B cell (primary cell): ENCODE data around the gene NOTUM. TPM values are rescaled to one million over a fixed set of nuclear protein-coding genes. Genes with fewer than 3 reads are reported as not detected.

Experiments
- ATAC-seq: fragments of 200-7000 bp; cut with Tn5 transposase; one replicate; pipeline ENCODE4 v1.10.0; 2021; ENCODE audit warnings: low read depth, mild to moderate bottlenecking, moderate number of reproducible peaks, moderate library complexity
- CTCF ChIA-PET: fragments of 350-600 bp; sonication (Branson Sonifier 250); formaldehyde crosslinking; loops from one replicate; lab custom pipeline; 2021; ENCODE audit warnings: antibody characterized with exemption, inconsistent platforms; lab: Charles Lee
- POLR2A ChIA-PET: fragments of 350-600 bp; sonication (Branson Sonifier 250); formaldehyde crosslinking; loops from one replicate; lab custom pipeline; 2021; ENCODE audit warnings: antibody characterized with exemption; lab: Charles Lee
- DNase-seq: peaks from one replicate; pipeline ENCODE4 v3.0.0; 2013
- H2AFZ ChIP-seq: 2 replicates; pipeline ENCODE4 v1.6.1; 2012; ENCODE audit warnings: mild to moderate bottlenecking, low read depth, low read length; ENCODE audit not compliant: insufficient read depth, poor library complexity, severe bottlenecking
- H3K27ac ChIP-seq, 2 donors: 1 replicate in 1 of 2; 2 replicates in 1 of 2; pipeline ENCODE4 v1.5.1; 2012 to 2013; ENCODE audit warnings: low read length in 2 of 2, mild to moderate bottlenecking in 2 of 2, moderate library complexity in 1 of 2
- H3K27me3 ChIP-seq, 4 experiments: fragments of 200-600 bp in 1 of 4; sonication (generic) in 1 of 4; replicated peaks in 1 of 4; 1 replicate in 2 of 4; 2 replicates in 2 of 4; pipeline versions ENCODE4 v1.6.1 to v1.7.0; 2013 to 2016; ENCODE audit warnings: low read length in 3 of 4, mild to moderate bottlenecking in 2 of 4, mixed read lengths in 1 of 4, moderate library complexity in 1 of 4; ENCODE audit not compliant: insufficient read depth in 4 of 4, control insufficient read depth in 3 of 4; ENCODE audit errors: control extremely low read depth in 1 of 4
- H3K36me3 ChIP-seq, 2 experiments: replicated peaks in 1 of 2; 1 replicate in 1 of 2; 2 replicates in 1 of 2; pipeline versions ENCODE4 v1.6.1 to v1.7.1; 2013; ENCODE audit warnings: low read length in 1 of 2; ENCODE audit not compliant: insufficient read depth in 2 of 2, control insufficient read depth in 1 of 2; ENCODE audit errors: control extremely low read depth in 1 of 2, extremely low read depth in 1 of 2
- H3K4me1 ChIP-seq, 2 donors: fragments of 200-600 bp in 1 of 2; sonication (generic) in 1 of 2; 1 replicate in 1 of 2; 2 replicates in 1 of 2; pipeline versions ENCODE4 v1.5.1 to v1.6.1; 2013 to 2017; ENCODE audit warnings: low read length in 2 of 2; ENCODE audit not compliant: control insufficient read depth in 2 of 2, insufficient read depth in 2 of 2
- H3K4me2 ChIP-seq: replicated peaks from 2 replicates; pipeline ENCODE3; 2012; ENCODE audit warnings: mild to moderate bottlenecking, low read depth, low read length; ENCODE audit not compliant: poor library complexity, severe bottlenecking
- H3K4me3 ChIP-seq, 5 experiments: fragments of 200-600 bp in 1 of 5; sonication (generic) in 1 of 5; 1 replicate in 3 of 5; 2 replicates in 2 of 5; pipeline versions ENCODE4 v1.5.1 to v1.7.0; 2011 to 2016; ENCODE audit warnings: low read length in 4 of 5, mild to moderate bottlenecking in 4 of 5, low read depth in 2 of 5, control low read depth in 1 of 5, moderate library complexity in 1 of 5; ENCODE audit not compliant: insufficient read depth in 1 of 5; ENCODE audit errors: control extremely low read depth in 1 of 5, extremely low read depth in 1 of 5
- H3K79me2 ChIP-seq: fragments of 200-600 bp; sonication (generic); one replicate; pipeline ENCODE4 v1.6.0; 2016; ENCODE audit warnings: low read length; ENCODE audit not compliant: control insufficient read depth, insufficient read depth
- H3K9ac ChIP-seq: fragments of 200-600 bp; sonication (generic); 2 replicates; pipeline ENCODE4 v1.6.1; 2017; ENCODE audit warnings: mild to moderate bottlenecking, low read length, moderate library complexity
- H3K9me3 ChIP-seq, 3 donors: one replicate each; pipeline versions ENCODE4 v1.6.1 to v1.7.1; 2013; ENCODE audit warnings: low read length in 2 of 3; ENCODE audit not compliant: control insufficient read depth in 2 of 3, insufficient read depth in 1 of 3; ENCODE audit errors: control extremely low read depth in 1 of 3
- H4K20me1 ChIP-seq: 2 replicates; pipeline ENCODE4 v1.6.0; 2012; ENCODE audit warnings: mild to moderate bottlenecking, low read length; ENCODE audit not compliant: insufficient read depth, control insufficient read depth, poor library complexity, severe bottlenecking
- H3K27ac Mint-ChIP-seq: one replicate; pipeline ENCODE4 v1.8.0; 2021; ENCODE audit warnings: mixed read lengths
- H3K27me3 Mint-ChIP-seq: one replicate; pipeline ENCODE4 v1.8.0; 2021; ENCODE audit warnings: mixed read lengths
- H3K4me1 Mint-ChIP-seq: one replicate; pipeline ENCODE4 v1.8.0; 2021; ENCODE audit warnings: mixed read lengths
- H3K4me3 Mint-ChIP-seq: one replicate; pipeline ENCODE4 v1.8.0; 2021; ENCODE audit warnings: mixed read lengths
- H3K9me3 Mint-ChIP-seq: one replicate; pipeline ENCODE4 v1.8.0; 2022; ENCODE audit warnings: mixed read lengths; ENCODE audit not compliant: insufficient read depth
- CTCF ChIP-seq: fragments of 200-600 bp; IDR thresholded peaks from one replicate; pipeline ENCODE4 v1.8.0; 2022; ENCODE audit warnings: antibody characterized with exemption, mild to moderate bottlenecking
- EZH2 ChIP-seq: IDR thresholded peaks from 2 replicates; pipeline ENCODE4 v1.6.1; 2012; ENCODE audit warnings: borderline replicate concordance, low read depth, mild to moderate bottlenecking, moderate library complexity, low read length; ENCODE audit not compliant: insufficient read depth, poor library complexity, severe bottlenecking
- WGBS: methylation state at CpG from one replicate; pipeline ENCODE4 v1.1.5; 2013; ENCODE audit warnings: missing lambda C conversion rate; ENCODE audit not compliant: insufficient coverage; 5-methylcytosine and 5-hydroxymethylcytosine counted together
- intact Hi-C: fragments of 100-400 bp; cut with micrococcal nuclease; formaldehyde crosslinking; loops from one replicate; pipeline ENCODE4 v1.10.0; 2022
- polyA plus RNA-seq: library from polyadenylated mRNA; depleted of rRNA; stranded (reverse); fragments of >200 nt; gene quantifications from 2 replicates; pipeline ENCODE4 v1.2.3, GENCODE V29; 2012
- total RNA-seq, 2 donors: library from RNA; stranded (reverse); fragments of 120-200 nt in 1 of 2; gene quantifications; 1 replicate in 1 of 2; 2 replicates in 1 of 2; pipeline versions ENCODE4 v1.2.3 to v1.2.4, GENCODE V29; 2013 to 2022

NOTUM gene
- total and polyA plus RNA-seq, 2 donors (not counting 1 experiment from before 2014, with no cell fraction given): not detected

GRCh38 chr17:81939218-81939617 is 21.8 kb downstream of the NOTUM start:
- no peak overlapping the region for H2AFZ ChIP-seq
- Mint-ChIP-seq H3K27me3 (peaks cover 5% of the 10 kb centered on the region), H3K9me3 (no peaks in the 10 kb centered on the region), H3K27ac (no peak overlapping the region), H3K4me1 (peaks cover 11% of the 10 kb centered on the region), H3K4me3 (no peak overlapping the region)
- ATAC-seq (no peak), DNase-seq (no peak)
- no peak overlapping the region for H3K4me3 ChIP-seq
- H3K27me3 ChIP-seq: peaks cover 0 to 19% (median 2%) of the 10 kb centered on the region in 4 experiments
- ChIA-PET CTCF (interaction anchor here (0.6 kb wide), 1 partner anchor 14 kb away, joined by 3 read pairs; no protein-coding TSS in a partner anchor), POLR2A (no interaction called here)
- H3K36me3 ChIP-seq: no peaks in the 10 kb centered on the region
- H3K79me2 ChIP-seq: no peaks in the 10 kb centered on the region
- H4K20me1 ChIP-seq: no peaks in the 10 kb centered on the region
- no peak overlapping the region for H3K27ac ChIP-seq
- intact Hi-C loops: no loop called here
- H3K4me2 ChIP-seq: no peak overlapping the region
- 55% methylated on average over 15 of the region's 15 CpGs for WGBS
- peaks cover 10 to 18% of the 10 kb centered on the region in 2 donors for H3K4me1 ChIP-seq
- TF ChIP-seq EZH2: no peak
- TF ChIP-seq CTCF: no peak
- no peaks in the 10 kb centered on the region for H3K9me3 ChIP-seq
- H3K9ac ChIP-seq: no peak overlapping the region

- no peak for ATAC-seq
- 94% methylated on average over 6 of the region's 6 CpGs for WGBS
- H2AFZ ChIP-seq: no peak overlapping the region
- no peaks in the 10 kb centered on the region for H3K36me3 ChIP-seq
- no peak overlapping the region for H3K4me3 ChIP-seq
- no peaks in the 10 kb centered on the region for H3K9me3 ChIP-seq
- H3K4me1 ChIP-seq: peaks cover 10 to 14% of the 10 kb centered on the region in 2 donors
- peaks cover 11% of the 10 kb centered on the region for H3K4me1 Mint-ChIP-seq
- TF ChIP-seq CTCF (no peak), EZH2 (no peak)
- H3K9me3 Mint-ChIP-seq: no peaks in the 10 kb centered on the region
- H3K4me2 ChIP-seq: no peak overlapping the region
- H3K4me3 Mint-ChIP-seq: peak overlapping the region; percentile 66
- DNase-seq: no peak
- H3K27ac Mint-ChIP-seq: no peak overlapping the region
- no peak overlapping the region for H3K27ac ChIP-seq
- no peaks in the 10 kb centered on the region for H3K79me2 ChIP-seq
- intact Hi-C loops: no loop called here
- peaks cover 0 to 5% (median under 1%) of the 10 kb centered on the region in 4 experiments for H3K27me3 ChIP-seq
- H4K20me1 ChIP-seq: no peaks in the 10 kb centered on the region
- ChIA-PET POLR2A (interaction anchor here (0.9 kb wide), 1 partner anchor 8 kb away, joined by 3 read pairs; the partner anchor contains the start of gene MAFG), CTCF (interaction anchor here (0.7 kb wide), 1 partner anchor 140 kb away, joined by 3 read pairs; no protein-coding TSS in a partner anchor)
- H3K9ac ChIP-seq: no peak overlapping the region
- H3K27me3 Mint-ChIP-seq: peaks cover 12% of the 10 kb centered on the region
Measured at GRCh38 chr17:81935709-81936084, 25.3 kb downstream of the NOTUM start.
